Midbrain (tissue), 1 donor: ENCODE results near the gene SPAG9.

Experiments
- DNase-seq: peaks from one replicate; lab custom pipeline; 2025; lab: John Stamatoyannopoulos, UW

The SPAG9 gene

GRCh38 chr17:50938821-50939541, 181.7 kb downstream of the SPAG9 start:
- DNase-seq, result no peak

GRCh38 chr17:50935996-50936266, 184.7 kb downstream of the SPAG9 start:
- no peak for DNase-seq

- peak; percentile 85 for DNase-seq
Observed at GRCh38 chr17:50935221-50935995, 185.3 kb downstream of the SPAG9 start.

GRCh38 chr17:50934672-50935220, 185.9 kb downstream of the SPAG9 start:
- DNase-seq, result no peak

GRCh38 chr17:50934161-50934560, 186.5 kb downstream of the SPAG9 start:
- no peak for DNase-seq

- peak; percentile 89 for DNase-seq
Observed at GRCh38 chr17:50931144-50931908, 189.3 kb downstream of the SPAG9 start.

- DNase-seq, result no peak
Observed at GRCh38 chr17:50928646-50929045, 192.0 kb downstream of the SPAG9 start.

GRCh38 chr17:50927287-50927686, 193.4 kb downstream of the SPAG9 start:
- no peak for DNase-seq

- no peak for DNase-seq
Observed at GRCh38 chr17:50926523-50926922, 194.1 kb downstream of the SPAG9 start.

- DNase-seq, result no peak
Observed at GRCh38 chr17:50925296-50925891, 195.3 kb downstream of the SPAG9 start.

- no peak for DNase-seq
Observed at GRCh38 chr17:50924800-50925199, 195.9 kb downstream of the SPAG9 start.

- no peak for DNase-seq
Observed at GRCh38 chr17:50924300-50924699, 196.4 kb downstream of the SPAG9 start.

- DNase-seq, result no peak
Observed at GRCh38 chr17:50923611-50924010, 197.1 kb downstream of the SPAG9 start.

GRCh38 chr17:50922721-50923405, 197.8 kb downstream of the SPAG9 start:
- no peak for DNase-seq

GRCh38 chr17:50922107-50922506, 198.6 kb downstream of the SPAG9 start:
- DNase-seq, result no peak

- DNase-seq, result no peak
Observed at GRCh38 chr17:50920891-50921586, 199.6 kb downstream of the SPAG9 start.

- DNase-seq, result no peak
Observed at GRCh38 chr17:50920041-50920410, 200.6 kb downstream of the SPAG9 start.

GRCh38 chr17:50919321-50920040, 201.2 kb downstream of the SPAG9 start:
- DNase-seq, result peak; percentile 96

- DNase-seq, result peak; percentile 13
Observed at GRCh38 chr17:50918933-50919296, 201.8 kb downstream of the SPAG9 start.
